ENCODE results near the gene PCDHA11.
A peak's percentile ranks its signal among the peaks of the same experiment; 100 is the strongest.

The PCDHA11 gene

DNA sequence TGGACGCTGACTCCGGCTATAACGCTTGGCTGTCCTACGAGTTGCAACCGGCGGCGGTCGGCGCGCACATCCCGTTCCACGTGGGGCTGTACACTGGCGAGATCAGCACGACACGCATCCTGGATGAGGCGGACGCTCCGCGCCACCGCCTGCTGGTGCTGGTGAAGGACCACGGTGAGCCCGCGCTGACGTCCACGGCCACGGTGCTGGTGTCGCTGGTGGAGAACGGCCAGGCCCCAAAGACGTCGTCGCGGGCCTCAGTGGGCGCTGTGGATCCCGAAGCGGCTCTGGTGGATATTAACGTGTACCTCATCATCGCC lies 8.5 kb downstream of the PCDHA11 start:
- no peak for DNase-seq (ENCODE audit: low read depth)
- TF ChIP-seq, protein P1, sequence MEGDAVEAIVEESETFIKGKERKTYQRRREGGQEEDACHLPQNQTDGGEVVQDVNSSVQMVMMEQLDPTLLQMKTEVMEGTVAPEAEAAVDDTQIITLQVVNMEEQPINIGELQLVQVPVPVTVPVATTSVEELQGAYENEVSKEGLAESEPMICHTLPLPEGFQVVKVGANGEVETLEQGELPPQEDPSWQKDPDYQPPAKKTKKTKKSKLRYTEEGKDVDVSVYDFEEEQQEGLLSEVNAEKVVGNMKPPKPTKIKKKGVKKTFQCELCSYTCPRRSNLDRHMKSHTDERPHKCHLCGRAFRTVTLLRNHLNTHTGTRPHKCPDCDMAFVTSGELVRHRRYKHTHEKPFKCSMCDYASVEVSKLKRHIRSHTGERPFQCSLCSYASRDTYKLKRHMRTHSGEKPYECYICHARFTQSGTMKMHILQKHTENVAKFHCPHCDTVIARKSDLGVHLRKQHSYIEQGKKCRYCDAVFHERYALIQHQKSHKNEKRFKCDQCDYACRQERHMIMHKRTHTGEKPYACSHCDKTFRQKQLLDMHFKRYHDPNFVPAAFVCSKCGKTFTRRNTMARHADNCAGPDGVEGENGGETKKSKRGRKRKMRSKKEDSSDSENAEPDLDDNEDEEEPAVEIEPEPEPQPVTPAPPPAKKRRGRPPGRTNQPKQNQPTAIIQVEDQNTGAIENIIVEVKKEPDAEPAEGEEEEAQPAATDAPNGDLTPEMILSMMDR (IDR thresholded peaks at IDR 0.05; ENCODE audit: low read depth, low read length) = no peak
- TF ChIP-seq, protein P2, sequence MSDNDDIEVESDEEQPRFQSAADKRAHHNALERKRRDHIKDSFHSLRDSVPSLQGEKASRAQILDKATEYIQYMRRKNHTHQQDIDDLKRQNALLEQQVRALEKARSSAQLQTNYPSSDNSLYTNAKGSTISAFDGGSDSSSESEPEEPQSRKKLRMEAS (IDR thresholded peaks at IDR 0.05; ENCODE audit: low read depth, low read length) = no peak
- no peak overlapping the region for H3K4me3 ChIP-seq (ENCODE audit: low read depth, low read length)

DNA sequence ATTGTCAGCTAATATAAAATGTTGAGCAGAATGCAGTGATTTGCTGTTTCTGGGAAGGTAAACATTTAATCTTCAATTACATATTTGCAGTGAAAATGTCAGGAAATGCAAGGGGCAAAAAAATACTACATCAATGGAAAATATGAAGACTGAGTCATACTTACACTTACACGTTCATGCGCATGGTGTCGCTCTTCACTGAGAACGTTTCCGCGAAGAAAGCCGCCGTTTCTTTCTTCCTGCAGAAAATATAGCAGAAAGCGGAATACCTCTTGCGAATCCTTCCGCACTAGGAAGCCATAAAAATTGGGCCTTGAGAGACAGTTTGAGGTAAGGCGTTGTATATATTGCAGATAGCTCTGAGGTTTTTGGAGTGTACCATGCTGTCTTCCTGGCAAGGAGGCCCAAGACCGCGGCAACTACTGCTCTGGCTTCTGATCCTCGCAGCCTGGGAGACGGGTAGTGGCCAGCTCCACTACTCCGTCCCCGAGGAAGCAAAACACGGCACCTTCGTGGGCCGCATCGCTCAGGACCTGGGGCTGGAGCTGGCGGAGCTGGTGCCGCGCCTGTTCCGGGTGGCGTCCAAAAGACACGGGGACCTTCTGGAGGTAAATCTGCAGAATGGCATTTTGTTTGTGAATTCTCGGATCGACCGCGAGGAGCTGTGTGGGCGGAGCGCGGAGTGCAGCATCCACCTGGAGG lies 13.3 kb downstream of the PCDHA11 start, which contains the start of gene PCDHA13:
TSS of gene PCDHA13 (plus strand) at position 236 of the 702 bp plus-strand sequence. CDS start at position 381, 145 bp downstream.
- DNase-seq (ENCODE audit: low read depth) = no peak
- no peak for TF ChIP-seq MYC (IDR thresholded peaks at IDR 0.05; ENCODE audit: low read depth, low read length)
- TF ChIP-seq, protein P1 (IDR thresholded peaks at IDR 0.05; ENCODE audit: low read depth, low read length) = no peak
- TF ChIP-seq, protein P2 (IDR thresholded peaks at IDR 0.05; ENCODE audit: low read depth, low read length) = no peak
- no peak for TF ChIP-seq POLR2A (IDR thresholded peaks at IDR 0.05; ENCODE audit: extremely low read depth, insufficient read length)
- H3K4me3 ChIP-seq (ENCODE audit: low read depth, low read length) = no peak within 1 kb of the TSS

DNA sequence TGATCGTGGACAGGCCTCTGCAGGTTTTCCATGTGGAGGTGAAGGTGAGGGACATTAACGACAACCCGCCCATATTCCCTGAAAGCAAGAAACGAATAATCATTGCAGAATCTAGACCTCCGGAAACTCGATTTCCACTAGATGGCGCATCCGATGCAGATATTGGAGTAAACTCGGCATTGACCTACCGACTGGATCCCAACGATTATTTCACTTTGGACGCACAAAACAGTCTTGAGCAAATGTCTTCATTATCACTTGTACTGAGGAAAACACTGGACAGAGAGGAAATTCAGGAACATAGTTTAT lies 13.8 kb downstream of the PCDHA11 start:
- H3K4me3 ChIP-seq (ENCODE audit: low read depth, low read length) = no peak overlapping the region
- DNase-seq (ENCODE audit: low read depth) = peak; percentile 28
- TF ChIP-seq, protein P1 (IDR thresholded peaks at IDR 0.05; ENCODE audit: low read depth, low read length) = peak; percentile 14
- TF ChIP-seq, protein P2 (IDR thresholded peaks at IDR 0.05; ENCODE audit: low read depth, low read length) = no peak
- TF ChIP-seq POLR2A (IDR thresholded peaks at IDR 0.05; ENCODE audit: extremely low read depth, insufficient read length) = no peak
- TF ChIP-seq MYC (IDR thresholded peaks at IDR 0.05; ENCODE audit: low read depth, low read length) = no peak

DNA sequence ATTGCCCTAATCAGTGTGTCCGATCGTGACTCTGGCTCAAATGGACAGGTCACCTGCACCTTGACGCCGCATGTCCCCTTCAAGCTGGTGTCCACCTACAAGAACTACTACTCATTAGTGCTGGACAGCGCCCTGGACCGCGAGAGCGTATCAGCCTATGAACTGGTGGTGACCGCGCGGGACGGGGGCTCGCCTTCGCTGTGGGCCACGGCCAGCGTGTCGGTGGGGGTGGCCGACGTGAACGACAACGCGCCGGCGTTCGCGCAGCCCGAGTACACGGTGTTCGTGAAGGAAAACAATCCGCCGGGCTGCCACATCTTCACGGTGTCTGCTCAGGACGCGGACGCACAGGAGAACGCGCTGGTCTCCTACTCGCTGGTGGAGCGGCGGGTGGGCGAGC lies 14.6 kb downstream of the PCDHA11 start:
- no peak overlapping the region for H3K4me3 ChIP-seq (ENCODE audit: low read depth, low read length)
- DNase-seq (ENCODE audit: low read depth) = no peak
- TF ChIP-seq, protein P1 (IDR thresholded peaks at IDR 0.05; ENCODE audit: low read depth, low read length) = no peak
- TF ChIP-seq, protein P2 (IDR thresholded peaks at IDR 0.05; ENCODE audit: low read depth, low read length) = no peak
- no peak for TF ChIP-seq MYC (IDR thresholded peaks at IDR 0.05; ENCODE audit: low read depth, low read length)
- TF ChIP-seq POLR2A (IDR thresholded peaks at IDR 0.05; ENCODE audit: extremely low read depth, insufficient read length) = no peak

DNA sequence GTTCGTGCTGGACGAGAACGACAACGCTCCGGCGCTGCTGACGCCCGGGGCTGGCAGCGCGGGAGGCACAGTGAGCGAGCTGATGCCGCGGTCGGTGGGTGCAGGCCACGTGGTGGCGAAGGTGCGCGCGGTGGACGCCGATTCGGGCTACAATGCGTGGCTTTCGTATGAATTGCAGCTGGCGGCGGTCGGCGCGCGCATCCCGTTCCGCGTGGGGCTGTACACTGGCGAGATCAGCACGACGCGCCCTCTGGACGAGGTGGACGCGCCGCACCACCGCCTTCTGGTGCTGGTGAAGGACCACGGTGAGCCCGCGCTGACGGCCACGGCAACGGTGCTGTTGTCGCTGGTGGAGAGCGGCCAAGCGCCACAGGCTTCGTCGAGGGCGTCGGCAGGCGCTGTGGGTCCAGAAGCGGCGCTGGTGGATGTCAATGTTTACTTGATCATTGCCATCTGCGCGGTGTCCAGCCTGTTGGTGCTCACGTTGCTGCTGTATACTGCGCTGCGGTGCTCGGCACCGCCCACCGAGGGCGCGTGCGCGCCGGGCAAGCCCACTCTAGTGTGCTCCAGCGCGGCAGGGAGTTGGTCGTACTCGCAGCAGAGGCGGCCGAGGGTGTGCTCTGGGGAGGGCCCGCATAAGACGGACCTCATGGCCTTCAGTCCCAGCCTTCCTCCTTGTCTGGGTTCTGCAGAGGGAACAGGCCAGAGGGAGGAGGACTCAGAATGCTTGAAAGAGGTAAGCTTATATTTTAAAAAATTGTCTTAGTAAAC lies 15.4 kb downstream of the PCDHA11 start:
- DNase-seq (ENCODE audit: low read depth) = no peak
- TF ChIP-seq, protein P1 (IDR thresholded peaks at IDR 0.05; ENCODE audit: low read depth, low read length) = no peak
- TF ChIP-seq, protein P2 (IDR thresholded peaks at IDR 0.05; ENCODE audit: low read depth, low read length) = no peak
- TF ChIP-seq POLR2A (IDR thresholded peaks at IDR 0.05; ENCODE audit: extremely low read depth, insufficient read length) = no peak
- no peak for TF ChIP-seq MYC (IDR thresholded peaks at IDR 0.05; ENCODE audit: low read depth, low read length)
- H3K4me3 ChIP-seq (ENCODE audit: low read depth, low read length) = no peak overlapping the region

Measured in NB4 (cell line).